GM12878 (cell line): ENCODE results near the gene ST7. TPM values are rescaled to one million over a fixed set of nuclear protein-coding genes. Genes with fewer than 3 reads are reported as not detected.

ENCODE experiments used
- ATAC-seq: fragments of 200-7000 bp; cut with Tn5 transposase; 3 replicates; pipeline ENCODE4 v1.9.1; 2020; ENCODE audit warnings: mild to moderate bottlenecking, moderate library complexity
- BruUV-seq: library from RNA; stranded (reverse); fragments of 400-500 nt; replicated peaks from 2 replicates; lab custom pipeline; 2021; lab: Mats Ljungman, UMichigan
- CTCF ChIA-PET: fragments of 300-600 bp; sonication (Branson Sonifier 250); formaldehyde crosslinking; extraction: SDS; loops from one replicate; lab custom pipeline; 2021; ENCODE audit warnings: inconsistent platforms; lab: Yijun Ruan, JAX
- POLR2A ChIA-PET: fragments of 350-600 bp; formaldehyde crosslinking; extraction: SDS; loops from one replicate; lab custom pipeline; 2021; ENCODE audit warnings: inconsistent platforms; lab: Charles Lee
- RAD21 ChIA-PET: fragments of 300-600 bp; sonication (Branson Sonifier 250); formaldehyde crosslinking; loops from one replicate; lab custom pipeline; 2023; ENCODE audit warnings: antibody characterized with exemption; ENCODE audit not compliant: unreplicated experiment; lab: Charles Lee
- SMC1A ChIA-PET: fragments of 300-600 bp; sonication (Branson Sonifier 250); formaldehyde crosslinking; loops from one replicate; lab custom pipeline; 2023; ENCODE audit not compliant: unreplicated experiment, uncharacterized antibody; lab: Charles Lee
- DNase-seq: peaks from one replicate; pipeline ENCODE4 v3.0.0-alpha.2; 2011; ENCODE audit warnings: low read depth, low spot score
- FAIRE-seq: peaks from 3 replicates; lab custom pipeline; 2011; peaks lifted over from hg19 to GRCh38; lab: Jason Lieb, UNC
- H2AFZ ChIP-seq: 2 replicates; pipeline ENCODE4 v1.6.0; 2011; ENCODE audit warnings: low read depth, low read length, control low read depth; ENCODE audit not compliant: control insufficient read depth
- H3K27ac ChIP-seq: 2 replicates; pipeline ENCODE4 v1.5.1; 2011; ENCODE audit warnings: control low read depth; ENCODE audit not compliant: control insufficient read depth, insufficient read depth
- H3K27me3 ChIP-seq, 2 experiments: replicated peaks in 1 of 2; 2 replicates each; pipeline versions ENCODE4 v1.6.0 to v1.6.1; 2011; ENCODE audit warnings: low read length in 1 of 2; ENCODE audit not compliant: control insufficient read depth in 2 of 2, insufficient read depth in 2 of 2
- H3K36me3 ChIP-seq, 2 experiments: 2 replicates each; pipeline ENCODE4 v1.5.1; 2011; ENCODE audit warnings: low read length in 1 of 2; ENCODE audit not compliant: control insufficient read depth in 2 of 2, insufficient read depth in 2 of 2
- H3K4me1 ChIP-seq: 2 replicates; pipeline ENCODE4 v1.6.1; 2011; ENCODE audit warnings: mild to moderate bottlenecking, low read length, moderate library complexity, mixed read lengths; ENCODE audit not compliant: control insufficient read depth, insufficient read depth
- H3K4me2 ChIP-seq: 2 replicates; pipeline ENCODE4 v1.6.0; 2011; ENCODE audit warnings: control low read depth; ENCODE audit not compliant: control insufficient read depth, insufficient read depth
- H3K4me3 ChIP-seq: fragments of 200-600 bp; sonication (generic); 2 replicates; pipeline ENCODE4 v1.5.1; 2016
- H3K79me2 ChIP-seq: 2 replicates; pipeline ENCODE4 v1.6.0; 2011; ENCODE audit warnings: low read length; ENCODE audit not compliant: control insufficient read depth, insufficient read depth
- H3K9ac ChIP-seq: 2 replicates; pipeline ENCODE4 v1.8.0; 2011; ENCODE audit warnings: low read length, control low read depth, mixed read lengths; ENCODE audit not compliant: control insufficient read depth, insufficient read depth
- H3K9me3 ChIP-seq: replicated peaks from 3 replicates; pipeline ENCODE4 v1.5.1; 2011; ENCODE audit warnings: mild to moderate bottlenecking, low read length; ENCODE audit not compliant: control insufficient read depth, insufficient read depth
- H4K20me1 ChIP-seq: 2 replicates; pipeline ENCODE4 v1.6.0; 2011; ENCODE audit not compliant: control insufficient read depth, insufficient read depth
- BMI1 ChIP-seq: fragments of 450-650 bp; IDR thresholded peaks from 2 replicates; pipeline ENCODE4 v1.6.1; 2016; ENCODE audit warnings: mild to moderate bottlenecking, moderate library complexity, borderline replicate concordance
- CHD2 ChIP-seq: IDR thresholded peaks from 2 replicates; pipeline ENCODE4 v1.6.1; 2011; ENCODE audit warnings: low read depth, low read length, improper control_type of control experiment, borderline replicate concordance
- CREB1 ChIP-seq: IDR thresholded peaks from 2 replicates; pipeline ENCODE4 v1.6.1; 2012; ENCODE audit warnings: low read depth, mild to moderate bottlenecking, inconsistent platforms
- EP300 ChIP-seq, 2 experiments: fragments of 150-350 bp in 1 of 2; IDR thresholded peaks; 2 replicates each; pipeline ENCODE4 v1.6.1; 2011 to 2012; ENCODE audit warnings: low read depth in 2 of 2, low read length in 2 of 2, borderline replicate concordance in 1 of 2, improper control_type of control experiment in 1 of 2, inconsistent platforms in 1 of 2; ENCODE audit not compliant: control insufficient read depth in 1 of 2
- ETV6 ChIP-seq, 2 experiments: fragments of 450-650 bp in 1 of 2; IDR thresholded peaks in 1 of 2; conservative IDR thresholded peaks in 1 of 2; 2 replicates each; pipeline ENCODE4 v1.6.1; 2014; ENCODE audit warnings: antibody characterized with exemption in 1 of 2, borderline replicate concordance in 1 of 2, low read depth in 1 of 2, mild to moderate bottlenecking in 1 of 2, moderate library complexity in 1 of 2
- HDAC6 ChIP-seq: fragments of 200-600 bp; sonication (generic); IDR thresholded peaks from one replicate; pipeline ENCODE4 v1.8.0; 2017; ENCODE audit warnings: antibody characterized with exemption; ENCODE audit not compliant: unreplicated experiment
- IKZF2 ChIP-seq, 2 experiments: fragments of 450-650 bp; IDR thresholded peaks; 2 replicates each; pipeline ENCODE4 v1.6.1; 2017; ENCODE audit warnings: mild to moderate bottlenecking in 2 of 2, moderate library complexity in 2 of 2
- MXI1 ChIP-seq: fragments of 150-350 bp; IDR thresholded peaks from 2 replicates; pipeline ENCODE4 v1.6.1; 2011; ENCODE audit warnings: low read depth, mild to moderate bottlenecking, inconsistent platforms, low read length, improper control_type of control experiment
- NRF1 ChIP-seq: conservative IDR thresholded peaks from 2 replicates; pipeline ENCODE4 v1.6.1; 2011; ENCODE audit warnings: mild to moderate bottlenecking, low read depth, low read length, improper control_type of control experiment
- PAX8 ChIP-seq: fragments of 450-650 bp; IDR thresholded peaks from 2 replicates; pipeline ENCODE4 v1.6.1; 2017; ENCODE audit warnings: mild to moderate bottlenecking, moderate library complexity
- RUNX3 ChIP-seq: IDR thresholded peaks from 2 replicates; pipeline ENCODE4 v1.6.1; 2012; ENCODE audit warnings: low read length, inconsistent platforms
- SUZ12 ChIP-seq: fragments of 200-600 bp; sonication (generic); IDR thresholded peaks from one replicate; pipeline ENCODE4 v1.6.1; 2018; ENCODE audit warnings: antibody characterized with exemption, mild to moderate bottlenecking; ENCODE audit not compliant: unreplicated experiment
- ZNF24 ChIP-seq: fragments of 450-650 bp; IDR thresholded peaks from 2 replicates; pipeline ENCODE4 v1.6.1; 2017; ENCODE audit warnings: antibody characterized with exemption, mild to moderate bottlenecking
- in situ Hi-C: fragments of 300-500 bp; cut with MboI; formaldehyde crosslinking; loops from 9 replicates; pipeline ENCODE4 v1.14.3; 2018; ENCODE audit warnings: mixed read lengths
- intact Hi-C: fragments of 100-400 bp; cut with micrococcal nuclease; formaldehyde crosslinking; loops from one replicate; pipeline ENCODE4 v1.14.2; 2022; ENCODE audit not compliant: unreplicated experiment
- polyA plus RNA-seq, 11 experiments: library from polyadenylated mRNA; depleted of rRNA in 4 of 11; unstranded in 6 of 11; stranded (reverse) in 5 of 11; fragments of >200 nt; fragmentation: Nextera tagmentation in 4 of 11; fragmentation: Illumina TruSeq in 1 of 11; extraction: Ambion mirVana in 4 of 11; extraction: Trizol in 1 of 11; gene quantifications; 1 replicate in 1 of 11; 2 replicates in 10 of 11; pipeline versions ENCODE4 v1.2.1 to v1.2.3, GENCODE V29; 2011 to 2016; ENCODE audit warnings: inconsistent platforms in 2 of 11, missing spikeins in 2 of 11, low read depth in 1 of 11
- total RNA-seq, 4 experiments: library from RNA; depleted of rRNA in 3 of 4; stranded (reverse); fragments of >200 nt in 3 of 4; fragmentation: Illumina TruSeq in 1 of 4; extraction: Trizol in 1 of 4; gene quantifications; 2 replicates each; pipeline versions ENCODE4 v1.2.1 to v1.2.3, GENCODE V29; 2013 to 2021
- TF ChIP-seq, protein P1 (sequence below): IDR thresholded peaks from 2 replicates; pipeline ENCODE4 v1.6.1; 2012; ENCODE audit warnings: improper control_type of control experiment, low read depth, low read length; ENCODE audit not compliant: insufficient replicate concordance
- TF ChIP-seq, protein P2 (sequence below): fragments of 450-650 bp; IDR thresholded peaks from 2 replicates; pipeline ENCODE4 v1.6.1; 2017; ENCODE audit warnings: antibody characterized with exemption, mild to moderate bottlenecking, moderate library complexity

Gene ST7
- total and polyA plus RNA-seq, 10 of the 15 experiments (the other 5 are each of a cell fraction or from before 2014, with no cell fraction given): 27.7 to 76.4 (median 53.6) TPM

DNA sequence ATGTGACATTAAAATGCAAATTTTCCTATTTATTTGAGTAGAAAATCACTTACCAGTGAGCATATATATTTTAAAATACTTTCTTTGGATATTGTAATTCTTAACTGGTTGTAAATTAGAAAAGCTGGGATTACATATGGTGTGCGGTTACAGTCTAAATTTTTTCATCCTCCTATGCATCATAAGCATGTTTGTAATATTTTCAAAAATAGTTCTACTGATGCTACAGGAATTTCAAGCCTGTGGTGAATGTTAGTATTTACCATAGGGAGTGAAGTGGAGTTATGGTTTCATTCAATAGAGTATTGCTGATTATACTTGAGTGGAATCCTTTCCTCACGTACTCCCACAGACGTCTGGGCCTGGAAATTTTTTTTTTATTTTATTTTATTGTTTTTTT, 34.6 kb upstream of the ST7 start (continued):
- TF ChIP-seq, protein P1, sequence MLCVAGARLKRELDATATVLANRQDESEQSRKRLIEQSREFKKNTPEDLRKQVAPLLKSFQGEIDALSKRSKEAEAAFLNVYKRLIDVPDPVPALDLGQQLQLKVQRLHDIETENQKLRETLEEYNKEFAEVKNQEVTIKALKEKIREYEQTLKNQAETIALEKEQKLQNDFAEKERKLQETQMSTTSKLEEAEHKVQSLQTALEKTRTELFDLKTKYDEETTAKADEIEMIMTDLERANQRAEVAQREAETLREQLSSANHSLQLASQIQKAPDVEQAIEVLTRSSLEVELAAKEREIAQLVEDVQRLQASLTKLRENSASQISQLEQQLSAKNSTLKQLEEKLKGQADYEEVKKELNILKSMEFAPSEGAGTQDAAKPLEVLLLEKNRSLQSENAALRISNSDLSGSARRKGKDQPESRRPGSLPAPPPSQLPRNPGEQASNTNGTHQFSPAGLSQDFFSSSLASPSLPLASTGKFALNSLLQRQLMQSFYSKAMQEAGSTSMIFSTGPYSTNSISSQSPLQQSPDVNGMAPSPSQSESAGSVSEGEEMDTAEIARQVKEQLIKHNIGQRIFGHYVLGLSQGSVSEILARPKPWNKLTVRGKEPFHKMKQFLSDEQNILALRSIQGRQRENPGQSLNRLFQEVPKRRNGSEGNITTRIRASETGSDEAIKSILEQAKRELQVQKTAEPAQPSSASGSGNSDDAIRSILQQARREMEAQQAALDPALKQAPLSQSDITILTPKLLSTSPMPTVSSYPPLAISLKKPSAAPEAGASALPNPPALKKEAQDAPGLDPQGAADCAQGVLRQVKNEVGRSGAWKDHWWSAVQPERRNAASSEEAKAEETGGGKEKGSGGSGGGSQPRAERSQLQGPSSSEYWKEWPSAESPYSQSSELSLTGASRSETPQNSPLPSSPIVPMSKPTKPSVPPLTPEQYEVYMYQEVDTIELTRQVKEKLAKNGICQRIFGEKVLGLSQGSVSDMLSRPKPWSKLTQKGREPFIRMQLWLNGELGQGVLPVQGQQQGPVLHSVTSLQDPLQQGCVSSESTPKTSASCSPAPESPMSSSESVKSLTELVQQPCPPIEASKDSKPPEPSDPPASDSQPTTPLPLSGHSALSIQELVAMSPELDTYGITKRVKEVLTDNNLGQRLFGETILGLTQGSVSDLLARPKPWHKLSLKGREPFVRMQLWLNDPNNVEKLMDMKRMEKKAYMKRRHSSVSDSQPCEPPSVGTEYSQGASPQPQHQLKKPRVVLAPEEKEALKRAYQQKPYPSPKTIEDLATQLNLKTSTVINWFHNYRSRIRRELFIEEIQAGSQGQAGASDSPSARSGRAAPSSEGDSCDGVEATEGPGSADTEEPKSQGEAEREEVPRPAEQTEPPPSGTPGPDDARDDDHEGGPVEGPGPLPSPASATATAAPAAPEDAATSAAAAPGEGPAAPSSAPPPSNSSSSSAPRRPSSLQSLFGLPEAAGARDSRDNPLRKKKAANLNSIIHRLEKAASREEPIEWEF: no peak
- TF ChIP-seq NRF1: no peak

DNA sequence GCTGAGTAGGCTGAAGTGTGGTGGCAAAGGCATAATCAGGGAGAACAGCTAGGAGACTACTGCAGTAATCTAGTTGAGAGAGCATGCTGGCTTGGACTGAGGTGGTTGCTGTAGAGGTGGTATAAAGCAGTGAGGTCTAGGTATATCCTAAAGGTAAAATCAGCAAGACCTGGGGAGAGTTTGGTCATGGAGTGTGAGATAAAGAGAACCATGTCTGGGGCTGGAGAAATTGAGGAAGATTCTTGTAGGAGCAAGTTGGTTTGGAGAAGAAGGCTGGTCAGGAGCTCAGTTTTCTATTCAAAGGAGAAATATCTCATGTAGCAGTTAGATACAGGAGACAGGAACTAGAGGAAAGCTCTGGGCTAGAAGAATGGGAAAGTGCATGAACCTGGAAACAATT, 32.9 kb upstream of the ST7 start:
- POLR2A ChIA-PET: no interaction called here
- H3K27ac ChIP-seq: no peak overlapping the region
- DNase-seq: no peak
- H4K20me1 ChIP-seq: no peaks in the 10 kb centered on the region
- no peak for ATAC-seq
- no peaks in the 10 kb centered on the region for H3K79me2 ChIP-seq
- H2AFZ ChIP-seq: no peak overlapping the region
- no peaks in the 10 kb centered on the region for H3K4me1 ChIP-seq
- BruUV-seq: no TSS peak
- H3K4me2 ChIP-seq: no peak overlapping the region
- CTCF ChIA-PET: interaction anchor here (1.0 to 3.0 kb wide), 4 partner anchors 9 to 208 kb away, joined by 3 to 12 read pairs (median 6); no protein-coding TSS in a partner anchor
- in situ Hi-C loops (no loop called here), intact Hi-C loops (no loop called here)
- H3K4me3 ChIP-seq: no peak overlapping the region
- SMC1A ChIA-PET: interaction anchor here (1.1 to 1.5 kb wide), 3 partner anchors 10 to 208 kb away, joined by 3 to 4 read pairs (median 3); no protein-coding TSS in a partner anchor
- H3K9me3 ChIP-seq: no peaks in the 10 kb centered on the region
- H3K9ac ChIP-seq: no peak overlapping the region
- H3K27me3 ChIP-seq: no peaks in the 10 kb centered on the region
- H3K36me3 ChIP-seq: peaks cover 0 to 6% of the 10 kb centered on the region in 2 experiments; a peak in 3 of 4 replicates
- RAD21 ChIA-PET: no interaction called here
- FAIRE-seq: no peak
- TF ChIP-seq, protein P2, sequence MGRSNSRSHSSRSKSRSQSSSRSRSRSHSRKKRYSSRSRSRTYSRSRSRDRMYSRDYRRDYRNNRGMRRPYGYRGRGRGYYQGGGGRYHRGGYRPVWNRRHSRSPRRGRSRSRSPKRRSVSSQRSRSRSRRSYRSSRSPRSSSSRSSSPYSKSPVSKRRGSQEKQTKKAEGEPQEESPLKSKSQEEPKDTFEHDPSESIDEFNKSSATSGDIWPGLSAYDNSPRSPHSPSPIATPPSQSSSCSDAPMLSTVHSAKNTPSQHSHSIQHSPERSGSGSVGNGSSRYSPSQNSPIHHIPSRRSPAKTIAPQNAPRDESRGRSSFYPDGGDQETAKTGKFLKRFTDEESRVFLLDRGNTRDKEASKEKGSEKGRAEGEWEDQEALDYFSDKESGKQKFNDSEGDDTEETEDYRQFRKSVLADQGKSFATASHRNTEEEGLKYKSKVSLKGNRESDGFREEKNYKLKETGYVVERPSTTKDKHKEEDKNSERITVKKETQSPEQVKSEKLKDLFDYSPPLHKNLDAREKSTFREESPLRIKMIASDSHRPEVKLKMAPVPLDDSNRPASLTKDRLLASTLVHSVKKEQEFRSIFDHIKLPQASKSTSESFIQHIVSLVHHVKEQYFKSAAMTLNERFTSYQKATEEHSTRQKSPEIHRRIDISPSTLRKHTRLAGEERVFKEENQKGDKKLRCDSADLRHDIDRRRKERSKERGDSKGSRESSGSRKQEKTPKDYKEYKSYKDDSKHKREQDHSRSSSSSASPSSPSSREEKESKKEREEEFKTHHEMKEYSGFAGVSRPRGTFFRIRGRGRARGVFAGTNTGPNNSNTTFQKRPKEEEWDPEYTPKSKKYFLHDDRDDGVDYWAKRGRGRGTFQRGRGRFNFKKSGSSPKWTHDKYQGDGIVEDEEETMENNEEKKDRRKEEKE: no peak
- TF ChIP-seq ETV6 (conservative IDR thresholded peaks at IDR 0.05 in 1 of 2, IDR thresholded peaks at IDR 0.05 in 1 of 2; ENCODE audit: borderline replicate concordance in 1 of 2, low read depth in 1 of 2) (no peak), RUNX3 (no peak), ZNF24 (no peak), IKZF2 (IDR thresholded peaks at IDR 0.05) (no peak), PAX8 (no peak), SUZ12 (no peak), CREB1 (no peak), HDAC6 (no peak), EP300 (IDR thresholded peaks at IDR 0.05; ENCODE audit: borderline replicate concordance in 1 of 2, control insufficient read depth in 1 of 2, low read depth in 2 of 2, low read length in 2 of 2) (no peak), MXI1 (no peak), CHD2 (no peak), BMI1 (no peak)
